HEK293T (cell line): ENCODE measurements around the gene COL6A1.

Experiments used
- ARNT ChIP-seq: fragments of 450-650 bp; IDR thresholded peaks from 2 replicates; pipeline ENCODE4 v1.6.1; 2017; ENCODE audit warnings: mild to moderate bottlenecking
- BHLHE40 ChIP-seq: fragments of 450-650 bp; IDR thresholded peaks from 2 replicates; pipeline ENCODE4 v1.6.1; 2016; ENCODE audit warnings: mild to moderate bottlenecking, moderate library complexity, borderline replicate concordance
- ELF4 ChIP-seq: fragments of 450-650 bp; IDR thresholded peaks from 2 replicates; pipeline ENCODE4 v1.6.1; 2017; ENCODE audit warnings: antibody characterized with exemption
- FOXA1 ChIP-seq: fragments of 450-650 bp; IDR thresholded peaks from 2 replicates; pipeline ENCODE4 v1.6.1; 2016; ENCODE audit warnings: mild to moderate bottlenecking
- FOXK2 ChIP-seq: fragments of 450-650 bp; IDR thresholded peaks from 2 replicates; pipeline ENCODE4 v1.6.1; 2016; ENCODE audit warnings: mild to moderate bottlenecking
- FOXM1 ChIP-seq: fragments of 450-650 bp; IDR thresholded peaks from 2 replicates; pipeline ENCODE4 v1.6.1; 2017; ENCODE audit warnings: mild to moderate bottlenecking, borderline replicate concordance
- HDGF ChIP-seq: fragments of 450-650 bp; IDR thresholded peaks from 2 replicates; pipeline ENCODE4 v1.6.1; 2017; ENCODE audit warnings: antibody characterized with exemption, borderline replicate concordance
- L3MBTL2 ChIP-seq: fragments of 450-650 bp; conservative IDR thresholded peaks from 2 replicates; pipeline ENCODE4 v1.6.1; 2016; ENCODE audit warnings: mild to moderate bottlenecking
- LEF1 ChIP-seq: fragments of 450-650 bp; IDR thresholded peaks from 2 replicates; pipeline ENCODE4 v1.6.1; 2017; ENCODE audit warnings: mild to moderate bottlenecking, borderline replicate concordance
- NFRKB ChIP-seq: fragments of 450-650 bp; IDR thresholded peaks from 2 replicates; pipeline ENCODE4 v1.6.1; 2016; ENCODE audit warnings: mild to moderate bottlenecking, moderate library complexity
- SP1 ChIP-seq: fragments of 450-650 bp; IDR thresholded peaks from 2 replicates; pipeline ENCODE4 v1.6.1; 2017
- SUZ12 ChIP-seq: fragments of 450-650 bp; IDR thresholded peaks from 2 replicates; pipeline ENCODE4 v1.6.1; 2016; ENCODE audit warnings: mild to moderate bottlenecking
- TF ChIP-seq, protein P1 (sequence below): fragments of 450-650 bp; IDR thresholded peaks from 2 replicates; pipeline ENCODE4 v1.6.1; 2016

DNA sequence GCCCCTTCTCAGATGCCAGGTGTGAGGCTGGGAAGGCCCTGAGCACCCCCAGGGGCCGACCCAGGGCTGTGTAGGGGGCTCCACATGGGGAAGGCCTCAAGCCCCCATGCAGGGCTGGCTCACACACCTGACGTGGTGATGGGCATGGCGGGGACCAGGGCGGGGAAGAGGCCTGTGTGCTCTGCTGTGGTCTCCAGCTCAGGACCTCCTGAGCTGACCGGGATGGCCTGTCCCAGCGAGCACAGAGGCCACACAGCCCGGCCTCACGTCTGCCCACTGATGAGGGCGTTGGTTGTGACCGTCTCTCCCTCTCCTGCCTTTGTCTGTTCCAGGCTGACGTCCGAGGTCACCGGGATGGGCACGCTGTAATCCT lies 40.2 kb upstream of the COL6A1 start:
- TF ChIP-seq BHLHE40 (no peak), LEF1 (no peak), FOXM1 (no peak), NFRKB (no peak), L3MBTL2 (no peak), SUZ12 (no peak), SP1 (no peak), HDGF (no peak), ELF4 (no peak), FOXA1 (no peak), ARNT (no peak), FOXK2 (no peak)
- TF ChIP-seq, protein P1, sequence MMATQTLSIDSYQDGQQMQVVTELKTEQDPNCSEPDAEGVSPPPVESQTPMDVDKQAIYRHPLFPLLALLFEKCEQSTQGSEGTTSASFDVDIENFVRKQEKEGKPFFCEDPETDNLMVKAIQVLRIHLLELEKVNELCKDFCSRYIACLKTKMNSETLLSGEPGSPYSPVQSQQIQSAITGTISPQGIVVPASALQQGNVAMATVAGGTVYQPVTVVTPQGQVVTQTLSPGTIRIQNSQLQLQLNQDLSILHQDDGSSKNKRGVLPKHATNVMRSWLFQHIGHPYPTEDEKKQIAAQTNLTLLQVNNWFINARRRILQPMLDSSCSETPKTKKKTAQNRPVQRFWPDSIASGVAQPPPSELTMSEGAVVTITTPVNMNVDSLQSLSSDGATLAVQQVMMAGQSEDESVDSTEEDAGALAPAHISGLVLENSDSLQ = no peak
